Left ventricle myocardium inferior (tissue), 1 donor: ENCODE results near the gene FDPS. TPM values are rescaled to one million over a fixed set of nuclear protein-coding genes. Genes with fewer than 3 reads are reported as not detected.
A peak's percentile ranks its signal among the peaks of the same experiment; 100 is the strongest.

Source experiments
- DNase-seq: peaks from one replicate; pipeline ENCODE4 v3.0.0-alpha.2; 2020
- H3K27ac ChIP-seq: fragments of 200-600 bp; replicated peaks from 2 replicates; pipeline ENCODE4 v1.8.0; 2021
- H3K27me3 ChIP-seq: fragments of 200-600 bp; 2 replicates; pipeline ENCODE4 v1.8.0; 2021; ENCODE audit warnings: low read depth
- H3K36me3 ChIP-seq: fragments of 200-600 bp; 2 replicates; pipeline ENCODE4 v1.8.0; 2021
- H3K4me1 ChIP-seq: fragments of 200-600 bp; 2 replicates; pipeline ENCODE4 v1.8.0; 2021
- H3K4me3 ChIP-seq: fragments of 200-600 bp; 2 replicates; pipeline ENCODE4 v1.8.0; 2021; ENCODE audit warnings: mild to moderate bottlenecking, moderate library complexity
- H3K9me3 ChIP-seq: fragments of 200-600 bp; replicated peaks from 2 replicates; pipeline ENCODE4 v1.8.0; 2021
- intact Hi-C: fragments of 100-400 bp; cut with micrococcal nuclease; formaldehyde crosslinking; loops from one replicate; pipeline ENCODE4 v1.11.0; 2022
- total RNA-seq: library from RNA; stranded (reverse); fragmentation: NEBNext Ultra II Directional; extraction: Animal tissue kit (Norgen Biotek cat#: 25700); gene quantifications from one replicate; pipeline ENCODE4 v1.2.1, GENCODE V29; 2021
- TF ChIP-seq, protein P1 (sequence below): fragments of 200-600 bp; IDR thresholded peaks from 2 replicates; pipeline ENCODE4 v1.8.0; 2021; ENCODE audit warnings: antibody characterized with exemption, mild to moderate bottlenecking, borderline replicate concordance
- donor health status: DM: no; HTN: yes; CAD: no; lungs with severe emphysema.

The FDPS gene
- total RNA-seq, 1 donor from 2014 or later = 75.0 TPM

DNA sequence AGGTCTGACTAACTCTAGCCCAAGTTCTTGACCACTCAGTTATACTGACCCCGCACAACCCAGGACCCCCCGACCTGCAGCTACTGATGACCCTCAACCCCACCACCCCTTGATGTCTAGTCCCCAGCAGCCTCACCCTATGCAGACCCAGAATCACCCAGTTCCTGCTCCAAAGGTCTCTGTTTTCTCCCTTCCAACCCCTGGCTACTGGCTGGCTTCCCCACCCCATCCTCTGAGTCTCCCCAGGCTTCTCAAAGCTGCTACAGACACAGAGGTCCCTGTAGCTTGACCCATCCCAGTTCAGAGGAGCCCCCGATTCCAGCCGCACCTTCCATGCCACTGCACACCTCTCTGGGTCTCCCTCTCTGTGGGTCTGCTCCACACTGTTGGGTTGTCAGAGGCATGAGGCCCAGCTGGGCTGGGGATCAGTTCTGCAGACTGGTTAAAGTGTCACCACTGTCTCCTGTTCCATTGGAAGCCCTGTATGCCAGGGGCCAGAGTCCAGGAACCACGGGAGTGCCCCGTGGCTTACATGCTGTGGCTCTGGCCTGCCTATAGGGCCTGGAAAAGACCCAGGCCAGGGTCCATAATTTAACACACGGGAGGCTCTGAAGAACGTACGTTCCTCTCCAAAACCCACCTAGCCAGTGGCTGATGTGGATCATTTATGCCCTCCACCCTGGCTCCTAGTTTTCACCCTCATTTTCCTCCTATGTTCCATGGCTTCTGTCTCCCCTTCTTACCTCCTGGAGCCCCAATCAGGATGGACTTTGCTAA, 7.9 kb upstream of the FDPS start:
- H3K4me1 ChIP-seq = peaks cover 2% of the 10 kb centered on the region
- no peak for DNase-seq
- H3K36me3 ChIP-seq = no peaks in the 10 kb centered on the region
- H3K4me3 ChIP-seq = no peak overlapping the region
- H3K27me3 ChIP-seq = peaks cover 23% of the 10 kb centered on the region
- H3K27ac ChIP-seq = no peak overlapping the region
- no peaks in the 10 kb centered on the region for H3K9me3 ChIP-seq
- TF ChIP-seq, protein P1, sequence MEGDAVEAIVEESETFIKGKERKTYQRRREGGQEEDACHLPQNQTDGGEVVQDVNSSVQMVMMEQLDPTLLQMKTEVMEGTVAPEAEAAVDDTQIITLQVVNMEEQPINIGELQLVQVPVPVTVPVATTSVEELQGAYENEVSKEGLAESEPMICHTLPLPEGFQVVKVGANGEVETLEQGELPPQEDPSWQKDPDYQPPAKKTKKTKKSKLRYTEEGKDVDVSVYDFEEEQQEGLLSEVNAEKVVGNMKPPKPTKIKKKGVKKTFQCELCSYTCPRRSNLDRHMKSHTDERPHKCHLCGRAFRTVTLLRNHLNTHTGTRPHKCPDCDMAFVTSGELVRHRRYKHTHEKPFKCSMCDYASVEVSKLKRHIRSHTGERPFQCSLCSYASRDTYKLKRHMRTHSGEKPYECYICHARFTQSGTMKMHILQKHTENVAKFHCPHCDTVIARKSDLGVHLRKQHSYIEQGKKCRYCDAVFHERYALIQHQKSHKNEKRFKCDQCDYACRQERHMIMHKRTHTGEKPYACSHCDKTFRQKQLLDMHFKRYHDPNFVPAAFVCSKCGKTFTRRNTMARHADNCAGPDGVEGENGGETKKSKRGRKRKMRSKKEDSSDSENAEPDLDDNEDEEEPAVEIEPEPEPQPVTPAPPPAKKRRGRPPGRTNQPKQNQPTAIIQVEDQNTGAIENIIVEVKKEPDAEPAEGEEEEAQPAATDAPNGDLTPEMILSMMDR = no peak
- intact Hi-C loops = no loop called here

DNA sequence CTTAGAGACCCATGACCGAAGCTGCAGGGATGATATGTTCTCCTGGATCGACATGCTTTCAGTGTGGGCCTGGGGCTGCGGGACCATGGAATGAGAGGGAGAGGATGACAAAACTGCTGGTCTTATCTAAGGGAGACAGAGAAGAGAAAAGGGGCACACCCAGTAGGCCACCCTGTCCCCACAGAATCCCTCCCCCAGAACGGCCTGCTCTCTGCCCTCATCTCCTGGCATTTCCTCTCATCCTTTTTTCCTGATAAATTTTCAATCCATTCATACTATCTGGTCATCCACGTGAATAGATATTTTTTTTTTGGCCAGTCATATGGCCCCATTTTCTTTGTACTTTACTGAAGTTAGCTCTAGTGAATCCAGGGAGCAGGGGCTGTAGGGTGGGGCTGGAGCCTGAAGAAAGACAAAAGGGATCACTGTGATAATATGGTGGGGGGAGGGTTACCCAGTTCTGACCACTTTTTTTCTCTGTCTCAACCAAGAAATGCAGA, 7.3 kb upstream of the FDPS start, which contains the start of gene PKLR:
PKLR (minus strand) TSS at position 97 of the 500 bp plus-strand sequence; CDS start at position 54, 43 bp downstream.
- peaks cover 17% of the 10 kb centered on the region for H3K27me3 ChIP-seq
- no peaks in the 10 kb centered on the region for H3K9me3 ChIP-seq
- no peak for DNase-seq
- TF ChIP-seq, protein P1 = no peak
- intact Hi-C loops = no loop called here
- no peaks in the 10 kb centered on the region for H3K36me3 ChIP-seq
- no peaks in the 10 kb centered on the region for H3K4me1 ChIP-seq
- no peak within 1 kb of the TSS for H3K27ac ChIP-seq
- H3K4me3 ChIP-seq = no peak within 1 kb of the TSS

DNA sequence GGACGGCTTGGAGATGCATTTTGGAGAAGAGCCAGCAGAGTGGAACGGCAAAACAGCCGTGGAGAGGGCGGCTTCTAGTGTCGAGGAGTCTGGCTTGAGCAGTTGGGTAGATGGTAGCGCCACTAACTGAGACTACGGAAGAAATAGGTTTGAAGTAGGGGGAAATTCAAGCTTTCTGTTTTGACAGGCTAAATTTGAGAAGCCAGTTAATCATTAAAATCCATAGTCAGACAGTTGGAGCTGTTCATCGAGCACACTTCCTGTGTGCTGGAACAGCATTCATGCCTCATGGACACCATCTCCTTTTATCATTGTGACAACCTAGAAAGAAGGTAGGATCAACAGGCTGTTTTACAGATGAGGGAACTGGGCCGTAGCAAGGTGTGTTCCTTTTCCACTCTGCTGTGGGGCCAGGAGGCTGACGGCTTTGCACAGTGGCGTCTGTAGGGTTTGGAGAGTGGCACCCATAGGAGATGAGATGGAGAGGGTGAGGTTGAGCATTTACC, 4.1 kb upstream of the FDPS start:
- H3K27me3 ChIP-seq = no peaks in the 10 kb centered on the region
- no peak overlapping the region for H3K27ac ChIP-seq
- no peaks in the 10 kb centered on the region for H3K36me3 ChIP-seq
- no peak overlapping the region for H3K4me3 ChIP-seq
- peaks cover 18% of the 10 kb centered on the region for H3K4me1 ChIP-seq
- DNase-seq = no peak
- intact Hi-C loops = no loop called here
- TF ChIP-seq, protein P1 = no peak
- no peaks in the 10 kb centered on the region for H3K9me3 ChIP-seq

DNA sequence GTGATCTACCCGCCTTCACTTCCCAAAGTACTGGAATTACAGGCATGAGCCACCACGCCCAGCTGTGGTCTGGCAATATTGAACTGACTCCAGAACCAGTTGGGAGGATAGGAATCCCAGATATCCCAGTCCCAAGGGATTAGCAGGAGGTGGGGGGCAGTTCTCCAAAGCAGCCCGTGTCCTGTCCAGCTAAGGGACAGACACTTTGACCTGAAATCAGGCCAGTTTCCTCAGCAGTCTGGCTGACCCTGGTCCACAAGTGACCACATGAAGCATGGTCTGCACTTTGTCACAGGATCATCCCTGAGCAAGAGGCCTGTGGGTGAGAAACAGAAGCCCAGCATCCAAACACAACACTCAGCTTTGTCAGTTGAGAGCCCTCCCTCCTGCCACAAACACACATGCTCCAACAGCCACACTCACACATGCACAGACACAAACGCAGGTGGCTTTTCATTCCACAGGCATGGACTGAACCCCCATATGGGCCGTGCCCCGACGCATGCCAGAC, 2.7 kb upstream of the FDPS start:
- TF ChIP-seq, protein P1 = no peak
- Histone ChIP-seq H3K27ac (no peak overlapping the region), H3K36me3 (peaks cover 7% of the 10 kb centered on the region), H3K27me3 (no peaks in the 10 kb centered on the region), H3K4me3 (no peak overlapping the region), H3K4me1 (peaks cover 32% of the 10 kb centered on the region), H3K9me3 (no peaks in the 10 kb centered on the region)
- intact Hi-C loops = no loop called here
- DNase-seq = no peak

DNA sequence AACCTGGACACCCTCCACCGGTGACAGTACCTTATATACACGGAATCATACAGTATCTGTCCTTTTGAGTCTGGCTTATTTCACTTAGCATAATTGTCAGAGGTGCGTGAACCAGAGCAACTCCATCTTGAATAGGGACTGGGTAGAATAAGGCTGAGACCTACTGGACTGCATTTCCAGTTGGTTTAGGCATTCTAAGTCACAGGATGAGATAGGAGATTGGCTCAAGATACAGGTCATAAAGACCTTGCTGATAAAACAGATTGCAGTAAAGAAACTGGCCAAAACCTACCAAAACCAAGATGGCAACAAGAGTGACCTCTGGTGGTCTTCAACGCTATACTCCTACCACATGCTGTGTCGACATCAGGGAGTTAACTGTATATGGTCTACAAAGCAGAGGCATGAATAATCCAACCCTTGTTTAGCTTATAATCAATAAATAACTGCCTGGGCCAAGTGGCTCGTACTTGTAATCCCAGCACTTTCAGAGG, 1.4 kb upstream of the FDPS start:
- Histone ChIP-seq H3K9me3 (no peaks in the 10 kb centered on the region), H3K27me3 (no peaks in the 10 kb centered on the region), H3K27ac (peak overlapping the region; percentile 89), H3K4me3 (no peak overlapping the region), H3K4me1 (peaks cover 35% of the 10 kb centered on the region), H3K36me3 (peaks cover 10% of the 10 kb centered on the region)
- no peak for DNase-seq
- TF ChIP-seq, protein P1 = peak; percentile 51
- intact Hi-C loops = no loop called here
